T-helper 17 cell (primary cell): ENCODE data around the gene CREBBP. TPM values are rescaled to one million over a fixed set of nuclear protein-coding genes. Genes with fewer than 3 reads are reported as not detected.
"Not testable (repeated sequence)": the region's sequence is repeated elsewhere in the genome, so short reads cannot be mapped to it uniquely, and the experiment has no call there.

Experiments
- ATAC-seq: fragments of 150-1000 bp; cut with Tn5 transposase; 2 replicates; pipeline ENCODE4 v1.10.0; 2021; ENCODE audit warnings: mild to moderate bottlenecking, moderate library complexity
- DNase-seq, 3 donors: peaks; one replicate each; pipeline versions ENCODE4 v3.0.0 to v3.0.0-alpha.2; 2020 to 2021
- H3K9me3 ChIP-seq: one replicate; pipeline ENCODE4 v1.7.0; 2013; ENCODE audit warnings: low read length, mild to moderate bottlenecking; ENCODE audit not compliant: control insufficient read depth, poor library complexity, severe bottlenecking
- H3K27ac Mint-ChIP-seq: one replicate; pipeline ENCODE4 v1.8.0; 2022; ENCODE audit warnings: mild to moderate bottlenecking, moderate library complexity, mixed read lengths
- H3K27me3 Mint-ChIP-seq: one replicate; pipeline ENCODE4 v1.8.0; 2022; ENCODE audit warnings: mixed read lengths
- H3K36me3 Mint-ChIP-seq: one replicate; pipeline ENCODE4 v1.8.0; 2022; ENCODE audit warnings: low read depth, mixed read lengths
- H3K4me1 Mint-ChIP-seq: one replicate; pipeline ENCODE4 v1.8.0; 2022; ENCODE audit warnings: mild to moderate bottlenecking, mixed read lengths
- H3K4me3 Mint-ChIP-seq: one replicate; pipeline ENCODE4 v1.8.0; 2022; ENCODE audit warnings: mild to moderate bottlenecking, moderate library complexity, mixed read lengths
- total RNA-seq, 4 donors: library from RNA in 2 of 4; stranded (reverse) in 2 of 4; gene quantifications; one replicate each; pipeline ENCODE4 v1.2.3 and lab custom pipeline; 2022 to 2026

CREBBP gene
- total RNA-seq, 2 donors from 2014 or later = 158 to 173 TPM

GRCh38 chr16:3716831-3717234 is 163.7 kb downstream of the CREBBP start:
- H3K9me3 ChIP-seq = no peaks in the 10 kb centered on the region
- H3K4me3 Mint-ChIP-seq = peak overlapping the region; percentile 91
- H3K27me3 Mint-ChIP-seq = no peaks in the 10 kb centered on the region
- peaks cover 12% of the 10 kb centered on the region for H3K4me1 Mint-ChIP-seq
- no peaks in the 10 kb centered on the region for H3K36me3 Mint-ChIP-seq
- peak; percentile 13 for ATAC-seq
- H3K27ac Mint-ChIP-seq = peak overlapping the region; percentile 69
- DNase-seq = no peak

- no peak overlapping the region for H3K4me3 Mint-ChIP-seq
- no peaks in the 10 kb centered on the region for H3K27me3 Mint-ChIP-seq
- no peak for DNase-seq
- H3K9me3 ChIP-seq = no peaks in the 10 kb centered on the region
- H3K27ac Mint-ChIP-seq = no peak overlapping the region
- no peak for ATAC-seq
- no peaks in the 10 kb centered on the region for H3K36me3 Mint-ChIP-seq
- H3K4me1 Mint-ChIP-seq = peaks cover 12% of the 10 kb centered on the region
Observed at GRCh38 chr16:3715430-3715829, 165.1 kb downstream of the CREBBP start.

GRCh38 chr16:3714378-3714777 is 166.1 kb downstream of the CREBBP start:
- H3K9me3 ChIP-seq, H3K27me3 Mint-ChIP-seq, H3K27ac Mint-ChIP-seq, DNase-seq, ATAC-seq, H3K36me3 Mint-ChIP-seq: not testable (repeated sequence)
- Mint-ChIP-seq H3K4me1 (peaks cover 16% of the 10 kb centered on the region), H3K4me3 (peak overlapping the region; percentile 43)

DNA sequence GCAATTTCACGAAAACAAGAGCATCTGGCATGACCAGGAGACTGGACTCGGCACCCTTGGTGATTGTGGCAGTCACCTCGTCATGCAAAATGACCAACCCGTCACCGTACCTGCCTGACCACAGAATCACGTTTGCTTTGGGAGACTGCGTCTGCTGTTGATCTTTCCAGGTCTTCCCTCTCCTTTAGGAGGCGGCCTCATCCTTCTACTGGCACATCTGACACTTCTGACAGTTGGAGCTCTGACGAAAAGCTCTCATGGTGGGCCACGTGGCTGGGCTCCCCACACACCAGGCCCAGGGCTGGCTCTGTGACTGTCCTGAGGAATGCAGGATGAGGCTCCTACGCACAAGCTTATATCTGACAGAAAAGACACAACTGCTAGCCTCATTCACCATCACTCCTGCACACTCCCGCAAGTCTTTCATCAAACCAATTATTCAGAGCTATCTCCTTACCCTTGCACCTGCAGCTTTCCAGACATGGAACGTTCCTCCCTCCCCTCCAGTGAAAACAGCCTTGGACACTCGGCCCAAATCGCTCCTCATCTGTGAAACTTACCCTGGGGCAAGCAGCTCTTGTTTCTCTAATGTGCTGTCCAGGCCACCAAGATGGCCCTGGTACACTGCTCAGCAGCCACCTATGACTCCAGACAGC is 166.8 kb downstream of the CREBBP start:
- H3K4me1 Mint-ChIP-seq = peaks cover 16% of the 10 kb centered on the region

GRCh38 chr16:3712861-3713372 is 167.6 kb downstream of the CREBBP start:
- Mint-ChIP-seq H3K36me3 (no peaks in the 10 kb centered on the region), H3K27me3 (no peaks in the 10 kb centered on the region), H3K4me1 (peaks cover 11% of the 10 kb centered on the region), H3K4me3 (no peak overlapping the region), H3K27ac (peak overlapping the region; percentile 76)
- ATAC-seq (no peak), DNase-seq (no peak)
- H3K9me3 ChIP-seq = no peaks in the 10 kb centered on the region

More for the DNA sequence above, 166.8 kb downstream of the CREBBP start:
- Mint-ChIP-seq H3K27me3 (no peaks in the 10 kb centered on the region), H3K27ac (peak overlapping the region; percentile 76), H3K4me3 (no peak overlapping the region), H3K36me3 (no peaks in the 10 kb centered on the region)
- DNase-seq (no peak), ATAC-seq (no peak)
- H3K9me3 ChIP-seq = no peaks in the 10 kb centered on the region

DNA sequence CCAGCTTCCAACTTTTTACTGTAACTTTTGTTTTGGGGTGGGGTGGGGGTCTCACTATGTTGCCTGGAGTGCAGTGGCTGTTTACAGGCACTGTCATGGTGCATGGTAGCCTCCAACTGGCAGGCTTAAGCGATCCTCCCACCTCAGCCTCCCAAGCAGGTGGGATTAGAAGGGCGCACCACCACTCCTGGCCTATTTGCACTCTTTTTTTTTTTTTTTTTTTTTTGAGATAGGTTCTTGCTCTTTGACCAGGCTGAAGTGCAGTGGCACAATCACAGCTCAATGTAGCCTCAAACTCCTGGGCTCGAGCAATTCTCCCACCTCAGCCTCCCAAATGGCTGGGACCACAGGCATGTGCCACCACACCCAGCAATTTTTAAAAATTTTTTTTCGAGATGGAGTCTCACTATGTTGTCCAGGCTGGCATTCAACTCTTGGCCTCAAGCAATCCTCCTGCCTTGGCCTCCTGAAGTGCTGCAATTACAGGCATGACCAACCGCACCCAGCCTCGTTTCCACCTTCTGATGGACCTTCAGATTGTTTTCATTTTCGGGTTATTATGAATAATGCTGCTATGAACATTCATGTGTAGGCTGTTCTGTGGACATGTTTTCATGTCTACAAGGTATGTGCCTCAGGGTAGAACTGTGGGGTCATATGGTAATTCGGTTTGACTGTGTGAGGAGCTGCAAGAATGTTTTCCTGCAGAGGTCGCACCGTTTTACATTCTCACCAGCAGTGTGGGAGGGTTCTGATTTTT is 174.1 kb downstream of the CREBBP start:
- peaks cover 9% of the 10 kb centered on the region for H3K4me1 Mint-ChIP-seq
- H3K36me3 Mint-ChIP-seq = no peaks in the 10 kb centered on the region
- no peak for ATAC-seq

GRCh38 chr16:3702082-3702481 is 178.4 kb downstream of the CREBBP start:
- no peaks in the 10 kb centered on the region for H3K9me3 ChIP-seq
- no peak for DNase-seq
- no peaks in the 10 kb centered on the region for H3K27me3 Mint-ChIP-seq
- peak overlapping the region; percentile 6 for H3K27ac Mint-ChIP-seq
- H3K4me1 Mint-ChIP-seq = peaks cover 5% of the 10 kb centered on the region
- no peaks in the 10 kb centered on the region for H3K36me3 Mint-ChIP-seq
- no peak overlapping the region for H3K4me3 Mint-ChIP-seq
- ATAC-seq = no peak

More for the DNA sequence above, 174.1 kb downstream of the CREBBP start:
- no peaks in the 10 kb centered on the region for H3K27me3 Mint-ChIP-seq
- no peak overlapping the region for H3K27ac Mint-ChIP-seq
- DNase-seq = no peak
- no peak overlapping the region for H3K4me3 Mint-ChIP-seq
- no peaks in the 10 kb centered on the region for H3K9me3 ChIP-seq

GRCh38 chr16:3701531-3701930 is 179.0 kb downstream of the CREBBP start:
- no peak overlapping the region for H3K27ac Mint-ChIP-seq
- no peak for ATAC-seq
- no peaks in the 10 kb centered on the region for H3K9me3 ChIP-seq
- peaks cover 5% of the 10 kb centered on the region for H3K4me1 Mint-ChIP-seq
- H3K27me3 Mint-ChIP-seq = no peaks in the 10 kb centered on the region
- H3K4me3 Mint-ChIP-seq = no peak overlapping the region
- no peaks in the 10 kb centered on the region for H3K36me3 Mint-ChIP-seq
- DNase-seq = no peak

GRCh38 chr16:3698941-3699340 is 181.6 kb downstream of the CREBBP start:
- H3K9me3 ChIP-seq = no peaks in the 10 kb centered on the region
- H3K36me3 Mint-ChIP-seq = no peaks in the 10 kb centered on the region
- H3K4me3 Mint-ChIP-seq = no peak overlapping the region
- no peak for DNase-seq
- H3K27me3 Mint-ChIP-seq = no peaks in the 10 kb centered on the region
- H3K4me1 Mint-ChIP-seq = peaks cover 8% of the 10 kb centered on the region
- ATAC-seq = no peak
- no peak overlapping the region for H3K27ac Mint-ChIP-seq

GRCh38 chr16:3696425-3697218 is 183.9 kb downstream of the CREBBP start:
- DNase-seq = no peak
- H3K4me3 Mint-ChIP-seq = no peak overlapping the region
- ATAC-seq = no peak
- no peak overlapping the region for H3K27ac Mint-ChIP-seq
- no peaks in the 10 kb centered on the region for H3K36me3 Mint-ChIP-seq
- H3K27me3 Mint-ChIP-seq = no peaks in the 10 kb centered on the region
- H3K9me3 ChIP-seq = no peaks in the 10 kb centered on the region
- H3K4me1 Mint-ChIP-seq = peaks cover 8% of the 10 kb centered on the region

DNA sequence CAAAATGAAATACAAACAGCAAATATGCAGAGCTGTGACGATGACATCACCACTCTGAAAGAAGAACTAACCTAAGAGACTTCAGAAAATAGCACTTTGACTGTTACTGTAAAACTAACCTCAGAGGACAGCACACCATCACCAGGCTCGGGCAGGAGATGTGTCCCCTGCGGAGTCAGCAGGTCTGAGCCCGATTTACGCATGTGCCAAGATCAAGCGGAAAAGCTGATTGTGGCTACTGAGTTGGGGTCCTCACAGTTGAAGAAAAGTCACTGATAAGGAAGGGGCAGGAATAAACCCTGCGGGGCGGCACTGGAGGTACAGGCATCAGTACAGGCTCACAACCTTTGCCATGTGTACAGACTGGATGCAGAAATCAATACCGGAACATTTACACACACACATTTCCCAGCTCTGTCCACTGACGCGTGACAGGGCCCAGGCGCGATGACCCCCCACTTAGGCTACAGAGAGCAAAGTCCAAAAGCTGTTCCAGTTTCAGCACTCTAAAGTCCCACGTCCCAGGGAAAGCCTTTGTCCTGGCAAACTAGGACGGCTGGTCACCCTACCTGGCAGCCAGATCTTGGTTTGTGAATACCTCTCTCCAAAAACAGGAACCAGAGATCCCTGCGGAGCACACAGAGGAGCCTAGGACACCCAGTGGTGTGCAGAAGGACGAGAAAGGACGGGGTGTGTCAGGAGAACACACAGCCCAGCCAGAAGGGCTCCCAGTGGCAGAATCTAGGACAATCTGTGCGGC is 184.7 kb downstream of the CREBBP start:
- peak overlapping the region; percentile 9 for H3K27ac Mint-ChIP-seq
- DNase-seq (no peak), ATAC-seq (no peak)
- H3K27me3 Mint-ChIP-seq = no peaks in the 10 kb centered on the region
- H3K36me3 Mint-ChIP-seq = no peaks in the 10 kb centered on the region
- peaks cover 9% of the 10 kb centered on the region for H3K4me1 Mint-ChIP-seq
- H3K4me3 Mint-ChIP-seq = no peak overlapping the region
- H3K9me3 ChIP-seq = no peaks in the 10 kb centered on the region

DNA sequence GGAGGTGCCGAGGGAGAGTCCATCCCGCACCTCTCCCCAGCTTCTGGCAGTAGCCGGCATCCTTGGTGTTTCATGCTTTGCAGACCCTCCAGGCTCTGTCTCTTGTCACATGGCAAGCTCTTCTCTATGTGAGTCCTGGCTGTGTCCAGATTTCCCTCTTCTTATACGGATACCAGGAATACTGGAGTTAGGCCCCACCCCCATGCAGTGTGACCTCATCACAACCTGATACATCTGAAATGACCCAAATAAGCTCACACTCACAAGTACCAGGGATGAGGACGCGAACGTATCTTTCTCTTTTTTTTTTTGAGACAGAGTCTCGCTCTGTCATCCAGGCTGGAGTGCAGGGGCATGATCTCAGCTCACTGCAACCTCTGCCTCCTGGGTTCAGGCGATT is 186.5 kb downstream of the CREBBP start:
- no peaks in the 10 kb centered on the region for H3K36me3 Mint-ChIP-seq
- H3K9me3 ChIP-seq = no peaks in the 10 kb centered on the region
- no peaks in the 10 kb centered on the region for H3K27me3 Mint-ChIP-seq
- no peak for ATAC-seq
- H3K4me1 Mint-ChIP-seq = peaks cover 15% of the 10 kb centered on the region
- no peak for DNase-seq
- H3K4me3 Mint-ChIP-seq = no peak overlapping the region
- no peak overlapping the region for H3K27ac Mint-ChIP-seq
